Tibial nerve (tissue), 4 donors: ENCODE data around the gene GRID1.

Experiments
- CTCF ChIP-seq, 5 experiments: fragments of 200-600 bp in 3 of 5; fragments of 450-650 bp in 2 of 5; sonication (generic) in 3 of 5; IDR thresholded peaks; one replicate each; pipeline ENCODE4 v1.5.1; 2016 to 2019; ENCODE audit warnings: antibody characterized with exemption in 5 of 5, mild to moderate bottlenecking in 3 of 5, moderate library complexity in 2 of 5
- EP300 ChIP-seq, 2 donors: sonication (generic); formaldehyde crosslinking; IDR thresholded peaks; one replicate each; pipeline ENCODE4 v1.6.1; 2017; ENCODE audit warnings: antibody characterized with exemption in 2 of 2, mild to moderate bottlenecking in 1 of 2

- no peak for TF ChIP-seq EP300 (IDR thresholded peaks at IDR 0.05)
- TF ChIP-seq CTCF (IDR thresholded peaks at IDR 0.05), result no peak
Observed at GRCh38 chr10:86341361-86341811, 25.2 kb downstream of the GRID1 start.
